ENCODE data around the gene MRPL20.
"Not testable (repeated sequence)": the region's sequence is repeated elsewhere in the genome, so short reads cannot be mapped to it uniquely, and the experiment has no call there.

The MRPL20 gene

GRCh38 chr1:1406821-1407635, at the start of gene MRPL20:
Gene MRPL20, minus strand, starts transcription at chr1:1407293. Its CDS starts 76 bp downstream, at chr1:1407217.
- DNase-seq (ENCODE audit: low spot score): peak; percentile 93

- not testable (repeated sequence) for DNase-seq (ENCODE audit: low spot score)
Observed at GRCh38 chr1:1456683-1457255, 49.7 kb upstream of the MRPL20 start.

GRCh38 chr1:1455934-1456333, 48.8 kb upstream of the MRPL20 start:
- not testable (repeated sequence) for DNase-seq (ENCODE audit: low spot score)

- DNase-seq (ENCODE audit: low spot score): no peak
Observed at GRCh38 chr1:1455366-1455884, 48.3 kb upstream of the MRPL20 start.

- DNase-seq (ENCODE audit: low spot score): not testable (repeated sequence)
Observed at GRCh38 chr1:1454286-1455056, 47.4 kb upstream of the MRPL20 start.

GRCh38 chr1:1452882-1453281, 45.8 kb upstream of the MRPL20 start:
- no peak for DNase-seq (ENCODE audit: low spot score)

GRCh38 chr1:1452365-1452739, 45.3 kb upstream of the MRPL20 start:
- not testable (repeated sequence) for DNase-seq (ENCODE audit: low spot score)

- no peak for DNase-seq (ENCODE audit: low spot score)
Observed at GRCh38 chr1:1451696-1452364, 44.7 kb upstream of the MRPL20 start.

- not testable (repeated sequence) for DNase-seq (ENCODE audit: low spot score)
Observed at GRCh38 chr1:1450616-1451015, 43.5 kb upstream of the MRPL20 start.

GRCh38 chr1:1449099-1449739, 42.1 kb upstream of the MRPL20 start, which contains the start of gene ATAD3C:
Gene ATAD3C, plus strand, starts transcription at chr1:1449689. Its CDS starts 995 bp downstream, at chr1:1450684.
- DNase-seq (ENCODE audit: low spot score): no peak

- DNase-seq (ENCODE audit: low spot score): not testable (repeated sequence)
Observed at GRCh38 chr1:1446631-1447030, 39.5 kb upstream of the MRPL20 start.

- DNase-seq (ENCODE audit: low spot score): no peak
Observed at GRCh38 chr1:1442069-1442770, 35.1 kb upstream of the MRPL20 start.

- DNase-seq (ENCODE audit: low spot score): no peak
Observed at GRCh38 chr1:1441002-1441888, 34.2 kb upstream of the MRPL20 start.

- DNase-seq (ENCODE audit: low spot score): no peak
Observed at GRCh38 chr1:1440262-1441001, 33.3 kb upstream of the MRPL20 start.

GRCh38 chr1:1439546-1440261, 32.6 kb upstream of the MRPL20 start:
- DNase-seq (ENCODE audit: low spot score): no peak

GRCh38 chr1:1438531-1439381, 31.7 kb upstream of the MRPL20 start:
- no peak for DNase-seq (ENCODE audit: low spot score)

GRCh38 chr1:1437904-1438376, 30.8 kb upstream of the MRPL20 start:
- DNase-seq (ENCODE audit: low spot score): no peak

Data from left forelimb (tissue), 1 donor.